Activated CD4-positive, CD25-positive, alpha-beta regulatory T cell (primary cell): ENCODE measurements around the gene CCDC39.

Experiments
- DNase-seq, 4 experiments: peaks; one replicate each; lab custom pipeline; 2025; lab: John Stamatoyannopoulos, UW

Gene CCDC39

DNA sequence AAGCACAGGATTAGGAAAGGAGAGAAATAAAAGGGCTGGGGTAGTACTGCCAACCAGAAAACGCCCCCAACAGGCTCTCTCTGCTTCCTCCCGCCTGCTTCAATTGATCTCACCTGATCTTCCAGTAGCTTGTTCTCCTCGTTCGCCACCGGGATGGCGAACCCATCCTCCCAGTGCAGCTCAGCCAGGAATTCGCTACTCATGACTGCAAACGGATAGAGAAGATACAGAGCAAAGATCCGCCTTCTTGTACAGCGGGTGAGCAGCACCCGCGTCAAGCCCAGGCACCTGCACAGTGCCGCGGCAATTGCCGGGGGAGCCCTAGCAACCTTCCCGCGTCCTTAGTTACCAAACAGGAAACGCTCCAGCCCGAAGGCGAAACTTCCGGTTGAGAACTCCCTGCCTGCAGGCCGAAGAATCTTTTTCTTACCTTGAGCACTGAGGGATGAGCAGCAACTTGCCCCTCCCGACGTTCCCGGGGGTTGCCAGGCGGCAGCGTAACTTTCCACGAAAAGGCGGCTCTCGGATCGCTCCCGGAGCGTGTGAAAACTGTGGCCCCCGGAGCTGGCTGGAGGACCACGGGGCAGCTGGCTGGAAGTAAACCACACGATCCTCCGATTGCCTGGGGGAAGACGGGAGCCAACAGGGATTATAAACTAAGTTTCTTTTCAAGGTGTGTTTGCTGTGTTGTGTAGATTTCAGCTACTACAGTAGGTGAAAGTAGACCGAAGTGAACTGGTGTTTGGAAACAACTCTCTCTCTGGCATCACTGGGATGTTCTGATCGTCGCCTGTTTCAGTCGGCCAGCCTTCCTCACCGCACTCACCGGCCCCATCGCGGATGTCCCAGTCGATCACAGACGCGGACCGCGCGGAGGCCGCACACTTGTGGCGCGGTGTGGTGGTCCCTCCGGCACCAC, at the start of gene CCDC39:
Gene CCDC39, minus strand, starts transcription at position 312 of the 919 bp plus-strand sequence. Its CDS starts 109 bp downstream, at position 203.
- peak; percentile 20 to 45 (median 23) for DNase-seq

DNA sequence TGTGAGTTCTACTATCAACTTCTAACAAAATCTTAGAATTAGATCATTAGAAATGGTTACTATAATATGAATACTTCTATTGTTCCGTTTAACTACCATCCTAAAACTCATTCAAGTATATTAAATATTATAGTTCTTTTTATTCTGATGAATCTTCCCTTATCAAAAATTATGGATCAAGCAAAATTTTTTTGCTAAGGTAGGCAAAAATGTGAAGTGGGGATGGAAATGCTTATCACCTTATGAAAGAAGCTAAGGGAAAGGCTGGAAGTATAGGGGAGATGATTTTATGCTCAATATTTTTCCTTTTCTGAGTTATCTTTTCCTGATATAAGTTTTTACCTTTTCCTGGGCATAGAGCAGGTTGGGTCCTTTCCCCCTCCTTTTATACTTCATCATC, 40.7 kb upstream of the CCDC39 start:
- no peak for DNase-seq

DNA sequence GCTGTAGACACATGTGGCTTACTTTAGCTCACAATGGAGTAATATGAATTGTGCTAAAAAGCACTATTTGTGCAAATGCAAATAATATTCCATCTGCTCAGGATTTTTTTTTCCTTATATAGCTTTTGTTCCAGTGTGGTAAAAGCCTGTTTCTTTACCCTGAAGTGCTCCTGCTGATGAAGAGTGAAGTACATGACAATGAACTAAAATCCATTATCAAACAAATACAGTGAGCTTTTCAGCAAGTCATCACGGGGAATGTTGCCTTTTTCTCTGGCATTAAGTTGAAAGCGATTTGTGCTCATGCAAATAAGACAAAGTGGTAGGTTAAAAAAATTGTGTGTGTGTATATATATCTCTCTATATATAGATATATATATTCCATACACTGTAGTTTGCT, 28.6 kb upstream of the CCDC39 start:
- DNase-seq = no peak

DNA sequence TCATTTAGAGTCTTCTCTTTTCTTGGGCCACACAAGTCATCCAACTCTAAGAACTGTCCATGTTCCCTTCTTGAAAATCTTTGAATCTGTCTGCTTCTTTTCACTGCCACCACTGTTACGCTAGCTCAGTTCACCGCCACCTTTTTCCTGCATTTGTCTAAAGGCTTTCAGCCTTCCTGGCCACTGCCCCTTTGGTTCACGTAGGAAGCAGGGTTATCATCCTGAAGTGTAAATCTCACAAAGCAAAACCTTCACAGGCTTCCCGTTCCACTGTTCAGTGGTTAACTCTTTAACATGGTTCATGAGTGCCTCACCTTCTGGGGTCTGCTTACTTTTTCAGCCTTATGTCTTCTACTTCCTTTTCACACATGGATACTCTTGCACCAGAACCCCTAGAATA, 26.3 kb upstream of the CCDC39 start:
- no peak for DNase-seq

DNA sequence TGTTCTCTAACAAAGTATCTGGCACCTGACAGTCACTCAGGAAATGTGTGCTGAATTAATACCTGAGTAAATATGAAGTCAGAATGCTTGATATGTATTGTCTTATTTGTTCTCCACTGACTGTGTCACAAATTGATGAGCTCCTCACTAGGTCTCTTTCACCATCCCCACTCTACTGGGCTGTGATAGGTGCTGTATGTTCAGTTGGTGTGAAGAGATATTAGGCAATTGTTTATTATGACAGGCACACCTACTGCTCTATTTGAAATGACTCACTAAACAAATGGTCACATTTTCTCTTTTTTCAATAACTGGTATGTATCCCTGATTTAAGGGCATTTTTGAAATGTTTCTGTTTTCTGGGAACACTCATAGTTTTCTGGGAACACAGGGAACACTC, 25.2 kb upstream of the CCDC39 start:
- no peak for DNase-seq

DNA sequence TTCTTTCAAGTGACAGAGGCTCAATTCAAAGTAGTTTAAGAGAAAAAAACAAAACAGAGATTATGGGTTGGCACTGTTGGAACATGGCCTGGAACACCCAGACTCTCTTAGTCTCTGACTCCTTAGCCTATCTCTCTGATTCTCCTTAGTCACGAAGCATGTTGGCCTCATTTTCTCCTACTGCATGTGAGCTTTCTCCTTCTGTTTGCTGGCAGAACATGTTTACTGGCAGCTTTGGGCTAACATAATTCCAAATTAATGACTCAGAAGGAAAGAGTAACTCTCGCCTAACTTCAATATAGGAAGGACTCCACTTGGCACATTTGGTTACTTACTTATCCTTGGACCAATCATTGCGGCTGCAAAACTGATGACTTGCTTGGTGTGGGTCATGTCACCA, 21.7 kb upstream of the CCDC39 start:
- DNase-seq = no peak

DNA sequence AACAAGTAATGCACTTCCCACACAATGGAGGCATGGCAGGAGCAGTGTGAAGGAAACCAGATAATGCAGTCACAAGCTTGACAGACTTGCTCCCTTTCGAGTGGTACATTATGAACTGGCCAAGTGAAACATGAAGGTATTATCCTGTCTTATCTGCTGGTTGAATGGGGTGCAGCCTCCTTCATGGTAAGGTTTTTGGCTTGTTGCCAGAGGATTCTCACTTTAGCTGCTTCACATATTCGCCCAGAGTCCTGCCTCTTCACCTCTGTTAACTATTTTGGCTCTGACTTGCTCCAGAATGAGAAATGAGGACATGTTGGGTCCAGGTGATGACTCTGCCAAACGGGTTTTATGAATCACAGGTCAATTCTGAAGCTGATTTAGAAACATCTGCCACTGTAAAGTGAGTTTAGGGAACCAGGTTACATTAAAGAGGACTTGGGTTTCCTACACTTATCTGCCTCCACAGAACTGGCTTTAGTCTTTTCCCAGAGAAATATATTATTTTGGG, 19.5 kb upstream of the CCDC39 start:
- no peak for DNase-seq

DNA sequence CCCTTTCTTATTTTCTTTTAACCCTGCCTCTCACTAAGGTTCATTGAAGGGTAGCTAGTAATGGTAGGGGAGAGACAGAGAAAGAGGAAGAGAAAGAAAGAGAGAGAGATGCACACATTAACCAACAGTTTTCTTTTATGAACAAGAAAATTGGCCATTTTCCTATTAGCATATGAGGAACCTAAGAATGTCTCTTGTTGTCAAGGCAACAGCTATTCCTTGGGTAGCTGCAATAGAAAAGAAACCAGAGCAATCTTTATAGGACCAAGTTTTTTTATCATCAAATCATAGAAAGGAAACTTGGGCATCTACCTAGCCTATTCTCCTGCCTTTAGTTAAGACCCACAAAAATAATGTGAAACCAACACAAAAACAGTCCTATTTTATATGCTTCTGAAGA, 15.0 kb upstream of the CCDC39 start:
- no peak for DNase-seq

DNA sequence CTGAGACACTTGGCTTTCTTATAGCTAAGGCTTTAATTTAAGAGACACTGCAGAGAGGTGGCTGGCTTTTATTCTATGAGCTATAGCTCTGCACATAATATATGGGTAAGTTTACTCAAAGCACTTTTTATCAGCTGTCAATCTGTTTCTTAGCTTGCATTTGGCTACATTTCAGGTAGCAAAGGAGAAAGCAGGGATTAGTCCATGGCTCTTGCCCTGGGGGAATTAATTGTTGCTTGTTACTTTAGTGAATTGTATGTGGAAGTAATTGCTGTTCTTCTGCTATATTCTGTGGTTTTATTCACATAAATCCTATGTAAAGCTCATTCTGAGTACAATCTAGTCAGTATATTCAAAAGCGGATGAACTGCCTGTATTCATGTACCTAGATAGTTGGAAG, 14.4 kb upstream of the CCDC39 start:
- no peak for DNase-seq

DNA sequence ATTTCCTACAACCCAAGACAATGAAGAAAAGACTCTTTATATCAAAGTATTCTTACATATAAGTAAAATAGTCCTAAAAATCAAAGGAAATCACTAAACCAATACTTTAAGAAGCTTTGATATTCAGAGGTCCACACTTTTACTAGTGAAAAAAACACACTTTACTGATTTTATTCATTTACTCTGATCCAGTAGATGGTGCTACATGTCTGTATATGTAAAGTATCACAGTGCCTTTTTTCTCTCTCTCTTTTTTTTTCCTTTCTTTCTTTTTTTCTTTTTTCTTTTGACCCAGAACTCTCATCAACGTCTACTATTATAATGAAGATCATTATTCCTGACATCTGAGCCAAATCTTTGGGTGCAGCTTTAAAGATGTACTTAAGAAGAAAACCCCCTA, 10.8 kb upstream of the CCDC39 start:
- DNase-seq = no peak

DNA sequence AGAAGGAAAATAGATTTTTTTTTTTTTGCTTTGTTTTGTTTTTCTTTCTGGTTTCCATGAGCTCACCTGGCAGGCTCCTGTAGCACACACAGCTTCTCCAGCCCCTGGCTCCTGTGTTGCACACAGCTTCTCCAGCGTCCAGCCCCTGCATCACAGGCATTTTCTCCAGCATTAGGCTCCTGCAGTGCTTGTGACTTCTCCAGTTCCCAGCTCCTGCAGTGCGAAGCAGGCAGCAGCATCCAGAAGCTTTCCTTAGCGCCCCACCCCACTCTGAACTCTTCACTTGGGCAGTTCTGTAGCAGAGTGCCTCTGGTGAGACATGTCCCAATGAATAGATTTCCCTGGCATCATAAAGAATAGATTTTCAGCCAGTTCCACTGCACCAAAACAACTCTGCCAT, 5.5 kb upstream of the CCDC39 start:
- no peak for DNase-seq

DNA sequence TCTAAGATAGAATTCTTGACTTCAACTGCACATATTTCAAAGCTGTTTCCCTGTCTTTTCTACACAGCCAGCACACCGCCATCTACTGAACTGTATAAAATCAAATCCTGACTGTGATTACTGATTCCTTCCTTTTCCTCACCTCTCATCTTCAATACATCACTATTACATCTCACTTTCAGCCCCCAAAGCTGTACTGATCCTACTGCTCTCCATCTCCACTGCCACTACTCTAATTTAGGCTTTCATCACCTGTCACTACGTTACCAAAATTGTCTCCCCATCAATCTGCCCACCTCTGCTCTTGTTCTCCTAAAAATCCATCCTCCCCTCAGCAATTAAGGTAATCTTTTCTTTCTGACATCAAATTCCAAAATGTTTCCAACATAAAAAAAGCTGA, 4.5 kb upstream of the CCDC39 start:
- no peak for DNase-seq

DNA sequence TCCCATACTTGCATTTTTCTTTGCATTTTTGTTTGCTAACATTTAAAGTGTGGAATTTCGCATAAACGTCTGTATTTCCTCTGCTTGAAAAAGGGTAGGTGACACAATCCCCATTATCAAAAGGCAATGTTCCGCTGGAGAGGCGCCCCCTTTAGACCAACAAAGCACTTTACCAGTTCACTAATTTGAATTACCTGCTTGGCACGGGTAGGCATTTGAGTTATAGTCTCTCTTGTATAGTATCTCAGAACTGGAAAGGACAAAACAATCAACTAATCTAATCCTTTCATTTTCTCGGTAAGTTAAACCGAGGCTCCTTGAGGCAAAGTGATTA, 775 bp upstream of the CCDC39 start:
- DNase-seq = no peak

DNA sequence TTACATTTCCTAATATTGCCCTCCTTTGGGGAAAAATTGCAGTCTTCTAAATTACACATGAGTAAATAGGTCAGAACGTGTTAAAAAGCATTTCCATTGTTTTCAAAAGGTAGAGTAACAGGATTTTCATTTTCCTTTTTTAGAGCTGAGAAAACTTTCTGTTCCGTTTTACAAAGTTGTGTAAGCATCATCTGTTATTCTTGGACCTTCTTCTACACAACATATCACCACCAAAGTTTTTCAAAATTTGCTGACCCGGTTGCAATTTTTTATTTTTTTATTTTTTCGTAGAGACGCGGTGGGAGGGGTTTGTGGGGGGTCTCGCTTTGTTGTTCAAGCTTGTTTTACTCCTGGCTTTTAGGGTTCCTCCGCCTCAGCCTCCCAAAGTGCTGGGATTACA, 1.1 kb downstream of the CCDC39 start:
- no peak for DNase-seq

DNA sequence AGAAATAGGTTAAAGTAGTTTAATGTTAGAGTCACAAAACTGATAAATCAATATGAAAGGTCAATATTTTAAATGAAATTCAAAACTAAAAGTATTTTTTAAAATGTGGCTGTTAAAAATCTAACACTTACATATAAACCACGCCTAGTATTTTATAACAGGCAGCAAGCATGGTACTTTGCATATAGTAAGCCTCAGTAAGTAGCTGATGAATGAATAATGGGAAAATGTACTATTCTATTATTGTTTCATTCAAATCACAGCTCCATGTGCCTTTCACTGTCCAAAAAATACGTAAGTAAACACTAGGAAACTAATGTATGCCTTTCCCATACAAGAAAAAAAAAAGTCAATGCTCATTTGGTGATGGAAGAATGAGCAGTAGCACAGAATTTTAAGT, 17.8 kb downstream of the CCDC39 start:
- DNase-seq = no peak

DNA sequence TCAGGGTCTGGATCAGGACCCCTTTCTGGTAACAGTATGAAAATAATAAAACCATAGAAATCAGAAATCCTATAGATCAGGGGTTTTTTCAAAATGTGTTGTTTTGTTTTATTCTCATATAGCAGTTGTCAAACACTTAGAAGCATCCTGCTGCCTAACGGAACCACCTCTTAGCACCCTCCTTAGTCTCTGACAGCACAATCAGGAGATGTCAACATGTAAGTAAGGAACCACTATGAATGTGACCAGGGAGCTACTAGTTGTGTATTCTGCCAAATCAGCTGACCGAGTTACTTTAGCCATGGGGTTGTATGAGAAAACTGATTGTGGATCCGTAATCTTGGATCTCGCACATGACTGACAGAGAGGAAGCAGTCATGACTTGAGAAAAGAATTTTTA, 22.2 kb downstream of the CCDC39 start:
- DNase-seq = no peak

DNA sequence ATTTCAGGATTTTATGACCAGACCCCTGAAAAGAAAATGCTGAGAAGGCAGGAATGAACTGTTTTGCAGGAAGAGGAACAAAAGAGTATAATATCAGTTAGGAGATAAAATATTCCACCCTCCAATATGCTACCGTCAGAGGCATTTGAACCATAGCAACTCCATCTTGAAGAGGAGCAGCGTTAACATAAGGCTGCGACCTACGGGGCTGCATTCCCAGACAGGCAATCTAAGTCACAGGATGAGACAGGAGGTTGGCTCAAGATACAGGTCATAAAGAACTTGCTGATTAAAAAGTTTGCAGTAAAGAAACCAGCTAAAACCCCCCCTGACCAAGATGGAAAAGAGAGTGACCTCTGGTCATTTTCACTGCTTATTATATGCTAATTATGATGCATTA, 22.9 kb downstream of the CCDC39 start:
- DNase-seq = no peak

DNA sequence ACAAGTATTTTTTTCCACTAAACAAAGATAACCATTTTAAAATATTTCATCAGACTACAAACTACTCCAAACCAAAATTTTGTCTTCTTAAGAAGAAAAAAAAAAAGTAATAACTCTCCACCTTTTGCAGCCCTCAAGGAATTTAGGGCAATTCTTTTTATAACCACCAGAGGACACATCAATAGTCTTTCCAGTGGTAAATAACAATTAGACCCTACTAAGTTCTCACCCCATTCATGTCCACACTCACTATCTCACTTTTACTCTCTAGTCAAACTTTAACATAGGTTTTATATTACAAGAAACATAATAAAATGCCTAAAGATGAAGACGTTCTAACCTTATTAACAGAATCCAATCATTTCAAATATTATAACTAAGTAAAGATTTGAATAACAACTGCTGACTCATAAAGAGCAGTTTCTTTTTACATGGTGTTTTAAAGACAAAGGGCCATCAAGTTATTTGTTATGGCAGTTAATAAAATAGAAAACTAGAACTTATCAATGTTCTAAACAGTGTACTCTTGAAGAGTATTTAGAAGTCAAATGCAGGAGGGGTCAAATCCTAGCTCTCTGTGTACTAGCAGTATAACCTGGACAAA, 33.0 kb downstream of the CCDC39 start:
- no peak for DNase-seq

DNA sequence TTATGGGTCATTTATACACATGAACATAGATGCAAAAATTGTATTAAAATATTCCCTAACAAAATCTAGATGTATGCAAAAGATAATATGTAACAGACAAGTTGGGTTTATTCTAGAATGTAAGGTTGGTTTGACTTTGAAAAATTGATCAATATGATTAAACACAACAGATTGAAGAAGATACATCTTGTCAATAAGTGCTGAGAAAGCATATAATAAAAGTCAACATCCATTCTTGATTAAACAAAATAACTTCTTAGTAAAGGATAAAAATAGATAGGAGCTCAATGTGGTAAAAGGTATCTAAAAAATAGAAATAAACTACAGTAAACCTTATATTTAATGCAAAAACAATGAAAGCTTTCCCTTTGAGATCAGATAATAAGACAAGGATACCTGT, 38.3 kb downstream of the CCDC39 start:
- no peak for DNase-seq

DNA sequence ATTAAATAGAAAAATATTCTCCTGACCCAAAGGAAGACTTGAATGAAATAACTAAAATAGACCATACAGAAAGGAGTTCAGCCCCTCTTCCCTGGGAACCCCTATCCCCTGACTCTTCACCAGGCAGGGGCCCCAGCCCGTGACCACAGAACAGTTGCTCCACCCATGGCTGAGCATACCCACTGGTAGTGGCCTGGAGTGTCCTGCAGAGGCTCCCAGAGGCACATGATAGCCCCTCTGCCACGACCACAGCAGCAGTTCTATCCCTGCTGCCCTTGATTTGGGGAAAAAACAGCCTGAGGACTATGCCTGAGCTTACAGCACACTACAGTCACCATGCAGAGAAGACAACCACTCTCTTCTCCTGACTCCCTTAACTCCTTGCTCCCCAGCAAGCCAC, 45.6 kb downstream of the CCDC39 start:
- no peak for DNase-seq

DNA sequence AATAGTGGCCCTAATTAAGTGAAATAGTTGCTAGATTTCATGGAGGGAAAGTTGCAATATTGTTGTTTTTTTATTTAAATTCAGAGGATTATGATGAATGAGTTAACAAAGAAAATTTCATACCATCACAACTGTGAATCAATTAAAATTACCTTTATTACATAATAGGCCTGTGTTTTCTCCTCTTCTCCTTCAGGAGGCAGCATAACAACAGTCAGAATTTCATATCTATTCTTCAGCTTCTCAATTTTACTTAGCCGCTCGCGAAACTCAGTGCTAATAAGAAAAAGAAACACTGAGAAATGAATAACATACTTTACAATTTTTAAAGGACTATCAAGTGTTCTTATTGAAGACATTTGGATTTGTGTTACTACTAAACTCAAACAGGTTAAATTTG, 48.0 kb downstream of the CCDC39 start:
- DNase-seq = no peak

DNA sequence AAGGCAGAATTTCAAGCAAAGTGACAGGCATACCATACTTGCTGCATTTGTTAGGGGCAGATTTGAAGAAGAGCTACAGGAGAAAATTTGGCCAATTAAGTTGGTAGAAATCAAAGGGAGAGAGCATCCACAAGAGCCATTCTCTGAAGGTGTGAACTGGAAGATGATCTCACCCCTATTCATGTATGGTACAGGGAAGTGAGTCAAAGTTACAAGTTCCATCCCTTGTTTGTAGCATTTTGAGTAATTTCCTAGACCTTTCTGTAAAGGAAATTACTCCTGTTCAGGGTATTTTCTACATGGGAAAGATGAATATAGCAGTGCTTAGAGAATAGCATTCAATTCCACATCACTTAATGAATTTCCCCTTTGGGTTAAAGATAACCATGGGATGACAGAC, 48.9 kb downstream of the CCDC39 start:
- no peak for DNase-seq

DNA sequence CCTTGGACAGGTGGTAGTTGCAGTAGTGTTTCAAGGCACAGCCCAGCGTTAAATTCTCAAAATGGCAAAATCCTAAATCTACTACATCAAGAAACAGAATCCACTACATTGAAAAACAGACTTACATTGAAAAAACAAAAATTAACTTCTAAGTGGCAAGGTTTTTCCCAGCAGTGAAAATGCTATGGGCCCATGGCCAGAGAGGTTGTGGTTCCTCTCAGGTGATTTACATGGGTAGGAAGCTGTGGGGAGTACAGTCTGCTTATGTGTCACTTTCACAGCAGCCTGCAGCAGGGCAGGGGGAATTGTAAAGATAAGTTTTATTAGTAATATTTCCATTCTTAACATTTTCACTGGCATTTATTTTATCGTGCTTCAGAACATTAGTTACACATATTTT, 52.4 kb downstream of the CCDC39 start:
- DNase-seq = no peak

DNA sequence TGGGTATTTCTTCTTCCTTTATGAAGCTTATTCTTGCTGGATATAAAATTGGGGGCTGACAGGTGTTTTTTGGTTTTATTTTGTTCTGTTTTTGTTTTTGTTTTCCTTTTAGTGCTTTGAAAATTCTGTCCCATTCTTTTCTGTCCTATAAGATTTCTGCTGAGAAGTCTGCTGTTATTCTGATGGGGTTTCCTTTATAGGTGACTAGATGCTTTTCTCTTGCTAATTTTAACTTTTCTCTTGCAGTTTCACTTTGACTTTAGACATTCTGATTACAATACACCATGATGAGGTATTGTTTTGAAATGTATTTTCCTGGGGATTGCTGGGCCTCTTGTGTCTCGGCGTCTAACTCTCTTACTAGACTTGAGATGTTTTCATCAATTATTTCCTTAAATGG, 54.6 kb downstream of the CCDC39 start:
- DNase-seq = no peak
